MM.1S (cell line): ENCODE data around the gene EEF1AKMT1.

Source experiments
- CTCF ChIP-seq: fragments of 300-600 bp; sonication (generic); IDR thresholded peaks from 2 replicates; pipeline ENCODE4 v1.5.1; 2016; ENCODE audit warnings: antibody characterized with exemption, low read length, mixed read lengths
- EZH2 ChIP-seq: fragments of 300-600 bp; sonication (generic); optimal IDR thresholded peaks from 2 replicates; pipeline ENCODE3; 2017; ENCODE audit warnings: low read depth, mild to moderate bottlenecking, antibody characterized with exemption, low read length, mixed read lengths
- EZH2phosphoT487 ChIP-seq: fragments of 300-600 bp; sonication (generic); IDR thresholded peaks from 2 replicates; pipeline ENCODE4 v1.6.1; 2018; ENCODE audit warnings: antibody characterized with exemption, low read length

GRCh38 chr13:20775961-20776360 is 2.2 kb upstream of the EEF1AKMT1 start:
- TF ChIP-seq CTCF = no peak
- TF ChIP-seq EZH2phosphoT487 = no peak
- no peak for TF ChIP-seq EZH2
